ENCODE data around the gene ALPP. TPM values are rescaled to one million over a fixed set of nuclear protein-coding genes. Genes with fewer than 3 reads are reported as not detected.

ALPP gene
- polyA plus RNA-seq, 1 donor from 2014 or later: not detected

DNA sequence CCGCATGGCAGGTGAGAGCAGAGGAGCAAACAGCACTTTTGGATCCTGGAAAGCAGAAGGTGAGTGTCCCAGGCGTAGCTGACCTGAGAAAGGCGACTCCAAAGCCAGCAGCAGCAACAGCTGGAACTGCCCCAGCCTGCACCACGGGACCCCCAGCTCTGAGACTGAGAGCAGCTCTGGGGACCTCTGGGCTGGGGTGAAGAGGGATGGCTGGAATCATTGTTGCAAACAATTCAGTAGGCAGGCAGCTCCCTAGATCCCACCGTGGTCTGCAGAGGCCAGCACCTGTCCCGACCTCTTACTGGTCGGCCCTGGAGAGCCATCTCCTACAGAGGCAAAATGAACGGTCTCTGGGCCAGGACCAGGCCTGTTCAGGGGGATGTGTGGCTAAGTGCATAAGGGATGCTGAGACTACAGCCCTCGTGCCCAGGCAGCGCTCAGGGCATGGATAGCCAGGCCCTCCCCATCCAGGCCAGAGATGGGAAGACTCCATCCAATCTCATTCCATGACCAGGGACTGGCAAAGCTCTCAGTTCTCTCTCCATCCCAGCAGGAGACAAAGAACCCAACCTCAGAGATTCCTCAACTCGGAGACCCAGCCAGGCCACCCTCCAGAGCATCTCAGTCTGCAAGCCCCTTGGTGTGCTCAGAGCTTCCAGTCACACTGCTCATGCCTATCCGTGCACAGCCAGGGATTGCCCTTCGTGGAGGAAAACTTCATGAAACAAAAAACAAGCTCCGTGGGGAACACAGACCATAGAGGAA lies 38.2 kb upstream of the ALPP start:
- Histone ChIP-seq H3K79me2 (replicated peaks; ENCODE audit: insufficient read depth, low read length) (no peaks in the 10 kb centered on the region), H3F3A (ENCODE audit: insufficient read depth, low read length, poor library complexity, severe bottlenecking) (no peaks in the 10 kb centered on the region), H3K9ac (ENCODE audit: low read length) (no peak overlapping the region), H3K36me3 (ENCODE audit: insufficient read depth, low read length) (no peaks in the 10 kb centered on the region), H3K27ac (ENCODE audit: low read length) (no peak overlapping the region), H3K4me3 (ENCODE audit: low read length) (no peak overlapping the region), H3K4me2 (ENCODE audit: low read length) (no peak overlapping the region), H2AFZ (ENCODE audit: low read depth, low read length) (no peak overlapping the region), H3K27me3 (ENCODE audit: insufficient read depth, low read depth, low read length) (no peaks in the 10 kb centered on the region), H3K9me2 (ENCODE audit: insufficient read depth, low read length) (no peaks in the 10 kb centered on the region), H4K20me1 (ENCODE audit: insufficient read depth) (no peaks in the 10 kb centered on the region), H3K9me3 (ENCODE audit: low read length) (no peaks in the 10 kb centered on the region)
- no peak for TF ChIP-seq TAF1 (IDR thresholded peaks at IDR 0.05; ENCODE audit: low read depth)
- TF ChIP-seq, protein P1, sequence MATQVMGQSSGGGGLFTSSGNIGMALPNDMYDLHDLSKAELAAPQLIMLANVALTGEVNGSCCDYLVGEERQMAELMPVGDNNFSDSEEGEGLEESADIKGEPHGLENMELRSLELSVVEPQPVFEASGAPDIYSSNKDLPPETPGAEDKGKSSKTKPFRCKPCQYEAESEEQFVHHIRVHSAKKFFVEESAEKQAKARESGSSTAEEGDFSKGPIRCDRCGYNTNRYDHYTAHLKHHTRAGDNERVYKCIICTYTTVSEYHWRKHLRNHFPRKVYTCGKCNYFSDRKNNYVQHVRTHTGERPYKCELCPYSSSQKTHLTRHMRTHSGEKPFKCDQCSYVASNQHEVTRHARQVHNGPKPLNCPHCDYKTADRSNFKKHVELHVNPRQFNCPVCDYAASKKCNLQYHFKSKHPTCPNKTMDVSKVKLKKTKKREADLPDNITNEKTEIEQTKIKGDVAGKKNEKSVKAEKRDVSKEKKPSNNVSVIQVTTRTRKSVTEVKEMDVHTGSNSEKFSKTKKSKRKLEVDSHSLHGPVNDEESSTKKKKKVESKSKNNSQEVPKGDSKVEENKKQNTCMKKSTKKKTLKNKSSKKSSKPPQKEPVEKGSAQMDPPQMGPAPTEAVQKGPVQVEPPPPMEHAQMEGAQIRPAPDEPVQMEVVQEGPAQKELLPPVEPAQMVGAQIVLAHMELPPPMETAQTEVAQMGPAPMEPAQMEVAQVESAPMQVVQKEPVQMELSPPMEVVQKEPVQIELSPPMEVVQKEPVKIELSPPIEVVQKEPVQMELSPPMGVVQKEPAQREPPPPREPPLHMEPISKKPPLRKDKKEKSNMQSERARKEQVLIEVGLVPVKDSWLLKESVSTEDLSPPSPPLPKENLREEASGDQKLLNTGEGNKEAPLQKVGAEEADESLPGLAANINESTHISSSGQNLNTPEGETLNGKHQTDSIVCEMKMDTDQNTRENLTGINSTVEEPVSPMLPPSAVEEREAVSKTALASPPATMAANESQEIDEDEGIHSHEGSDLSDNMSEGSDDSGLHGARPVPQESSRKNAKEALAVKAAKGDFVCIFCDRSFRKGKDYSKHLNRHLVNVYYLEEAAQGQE (IDR thresholded peaks at IDR 0.05; ENCODE audit: borderline replicate concordance): no peak

DNA sequence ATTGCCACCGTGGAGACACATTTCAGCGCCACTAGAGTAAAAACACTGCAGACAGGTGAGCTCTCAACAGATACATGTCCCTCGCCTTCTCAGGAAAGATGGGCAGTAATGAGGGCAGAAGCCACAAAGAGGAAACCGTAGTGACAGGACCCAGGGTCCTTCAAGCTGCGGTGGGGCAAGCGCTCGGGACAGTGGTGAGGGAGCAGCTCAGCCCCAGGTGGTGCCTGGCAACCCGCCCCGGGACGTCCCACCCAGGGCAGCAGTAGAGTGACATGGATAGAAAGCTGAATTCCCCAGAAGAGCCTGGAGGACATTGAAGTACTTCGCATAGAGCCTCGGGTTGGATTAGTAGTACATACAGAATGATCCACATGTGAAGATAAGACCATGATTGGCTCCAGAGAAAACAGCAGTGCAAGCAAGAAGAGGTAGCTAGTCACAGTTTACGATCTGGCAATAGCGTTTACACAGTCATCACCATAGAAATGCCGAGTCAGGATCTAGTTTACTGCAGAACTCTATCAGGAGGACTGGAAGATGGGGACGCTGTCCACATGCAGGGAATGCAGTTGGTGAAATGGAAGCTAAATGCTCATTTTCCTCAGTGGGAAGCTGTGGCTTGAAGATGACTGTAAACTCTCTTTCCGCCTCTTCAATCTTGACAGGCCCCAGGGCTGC lies 37.4 kb upstream of the ALPP start:
- Histone ChIP-seq H4K20me1 (ENCODE audit: insufficient read depth) (no peaks in the 10 kb centered on the region), H3K4me2 (ENCODE audit: low read length) (no peak overlapping the region), H3K9me3 (ENCODE audit: low read length) (no peaks in the 10 kb centered on the region), H3K9me2 (ENCODE audit: insufficient read depth, low read length) (no peaks in the 10 kb centered on the region), H3K4me3 (ENCODE audit: low read length) (no peak overlapping the region), H3K79me2 (replicated peaks; ENCODE audit: insufficient read depth, low read length) (no peaks in the 10 kb centered on the region), H3K9ac (ENCODE audit: low read length) (no peak overlapping the region), H3K36me3 (ENCODE audit: insufficient read depth, low read length) (no peaks in the 10 kb centered on the region), H2AFZ (ENCODE audit: low read depth, low read length) (no peak overlapping the region), H3F3A (ENCODE audit: insufficient read depth, low read length, poor library complexity, severe bottlenecking) (no peaks in the 10 kb centered on the region), H3K27me3 (ENCODE audit: insufficient read depth, low read depth, low read length) (no peaks in the 10 kb centered on the region), H3K27ac (ENCODE audit: low read length) (no peak overlapping the region)
- TF ChIP-seq, protein P2, sequence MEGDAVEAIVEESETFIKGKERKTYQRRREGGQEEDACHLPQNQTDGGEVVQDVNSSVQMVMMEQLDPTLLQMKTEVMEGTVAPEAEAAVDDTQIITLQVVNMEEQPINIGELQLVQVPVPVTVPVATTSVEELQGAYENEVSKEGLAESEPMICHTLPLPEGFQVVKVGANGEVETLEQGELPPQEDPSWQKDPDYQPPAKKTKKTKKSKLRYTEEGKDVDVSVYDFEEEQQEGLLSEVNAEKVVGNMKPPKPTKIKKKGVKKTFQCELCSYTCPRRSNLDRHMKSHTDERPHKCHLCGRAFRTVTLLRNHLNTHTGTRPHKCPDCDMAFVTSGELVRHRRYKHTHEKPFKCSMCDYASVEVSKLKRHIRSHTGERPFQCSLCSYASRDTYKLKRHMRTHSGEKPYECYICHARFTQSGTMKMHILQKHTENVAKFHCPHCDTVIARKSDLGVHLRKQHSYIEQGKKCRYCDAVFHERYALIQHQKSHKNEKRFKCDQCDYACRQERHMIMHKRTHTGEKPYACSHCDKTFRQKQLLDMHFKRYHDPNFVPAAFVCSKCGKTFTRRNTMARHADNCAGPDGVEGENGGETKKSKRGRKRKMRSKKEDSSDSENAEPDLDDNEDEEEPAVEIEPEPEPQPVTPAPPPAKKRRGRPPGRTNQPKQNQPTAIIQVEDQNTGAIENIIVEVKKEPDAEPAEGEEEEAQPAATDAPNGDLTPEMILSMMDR (IDR thresholded peaks at IDR 0.05; ENCODE audit: poor library complexity, severe bottlenecking): no peak
- TF ChIP-seq POLR2AphosphoS5 (IDR thresholded peaks at IDR 0.05) (no peak), MXI1 (conservative IDR thresholded peaks at IDR 0.05; ENCODE audit: poor library complexity, severe bottlenecking) (no peak), RAD21 (conservative IDR thresholded peaks at IDR 0.05) (no peak), EP300 (conservative IDR thresholded peaks at IDR 0.05; ENCODE audit: poor library complexity, severe bottlenecking) (no peak), SMC3 (conservative IDR thresholded peaks at IDR 0.05; ENCODE audit: poor library complexity) (no peak), TAF1 (IDR thresholded peaks at IDR 0.05; ENCODE audit: low read depth) (no peak), EZH2 (IDR thresholded peaks at IDR 0.05; ENCODE audit: borderline replicate concordance, insufficient read depth, low read length, poor library complexity, severe bottlenecking) (no peak)
- TF ChIP-seq, protein P1 (IDR thresholded peaks at IDR 0.05; ENCODE audit: borderline replicate concordance): no peak

Measured in neural cell (in vitro differentiated cells).